CD14-positive monocyte (primary cell): ENCODE measurements around the gene RBSN. TPM values are rescaled to one million over a fixed set of nuclear protein-coding genes. Genes with fewer than 3 reads are reported as not detected.

Experiments
- DNase-seq, 3 donors: peaks; one replicate each; pipeline ENCODE4 v3.0.0-alpha.2; 2011 to 2022
- H2AFZ ChIP-seq: 2 replicates; pipeline ENCODE4 v1.6.0; 2012; ENCODE audit warnings: mild to moderate bottlenecking, low read depth, low read length, inconsistent platforms; ENCODE audit not compliant: insufficient read depth, poor library complexity, severe bottlenecking
- H3K27ac ChIP-seq, 2 donors: 1 replicate in 1 of 2; 2 replicates in 1 of 2; pipeline ENCODE4 v1.5.1; 2012 to 2013; ENCODE audit warnings: low read length in 2 of 2, control low read depth in 1 of 2, inconsistent platforms in 1 of 2, low read depth in 1 of 2, mild to moderate bottlenecking in 1 of 2
- H3K27me3 ChIP-seq, 2 donors: one replicate each; pipeline versions ENCODE4 v1.6.0 to v1.6.1; 2011 to 2013; ENCODE audit warnings: low read length in 2 of 2; ENCODE audit not compliant: control insufficient read depth in 2 of 2, insufficient read depth in 2 of 2
- H3K36me3 ChIP-seq, 2 donors: replicated peaks in 1 of 2; 1 replicate in 1 of 2; 2 replicates in 1 of 2; pipeline versions ENCODE4 v1.5.1 to v1.6.1; 2012 to 2013; ENCODE audit warnings: low read length in 2 of 2, control low read depth in 1 of 2, inconsistent platforms in 1 of 2, mild to moderate bottlenecking in 1 of 2; ENCODE audit not compliant: insufficient read depth in 2 of 2, control insufficient read depth in 1 of 2
- H3K4me1 ChIP-seq, 2 donors: 1 replicate in 1 of 2; 2 replicates in 1 of 2; pipeline versions ENCODE4 v1.5.1 to v1.6.1; 2012 to 2013; ENCODE audit warnings: low read length in 2 of 2, control low read depth in 1 of 2, inconsistent platforms in 1 of 2, mild to moderate bottlenecking in 1 of 2, moderate library complexity in 1 of 2; ENCODE audit not compliant: insufficient read depth in 2 of 2, control insufficient read depth in 1 of 2
- H3K4me2 ChIP-seq: replicated peaks from 2 replicates; pipeline ENCODE3; 2012; ENCODE audit warnings: low read length, moderate library complexity, mild to moderate bottlenecking; ENCODE audit not compliant: poor library complexity, severe bottlenecking; ENCODE audit errors: extremely low read depth
- H3K4me3 ChIP-seq, 3 experiments: fragments of 200-600 bp in 1 of 3; sonication (generic) in 1 of 3; replicated peaks in 1 of 3; 1 replicate in 2 of 3; 2 replicates in 1 of 3; pipeline ENCODE4 v1.5.1; 2011 to 2013; ENCODE audit warnings: low read length in 3 of 3, mild to moderate bottlenecking in 3 of 3, control low read depth in 2 of 3, low read depth in 2 of 3, inconsistent platforms in 1 of 3, moderate library complexity in 1 of 3
- H3K79me2 ChIP-seq: 2 replicates; pipeline ENCODE4 v1.6.0; 2012; ENCODE audit warnings: mild to moderate bottlenecking, control low read depth, inconsistent platforms, low read length, moderate library complexity; ENCODE audit not compliant: insufficient read depth
- H3K9ac ChIP-seq: 2 replicates; pipeline ENCODE4 v1.6.0; 2017; ENCODE audit warnings: low read length, mild to moderate bottlenecking; ENCODE audit not compliant: insufficient read depth, poor library complexity, severe bottlenecking
- H3K9me3 ChIP-seq, 2 donors: replicated peaks in 1 of 2; 1 replicate in 1 of 2; 2 replicates in 1 of 2; pipeline versions ENCODE4 v1.5.1 to v1.6.1; 2012 to 2013; ENCODE audit warnings: low read length in 2 of 2, control low read depth in 1 of 2; ENCODE audit not compliant: control insufficient read depth in 1 of 2, insufficient read depth in 1 of 2
- H4K20me1 ChIP-seq: 2 replicates; pipeline ENCODE4 v1.6.0; 2012; ENCODE audit warnings: mild to moderate bottlenecking, low read length, control low read depth, moderate library complexity; ENCODE audit not compliant: insufficient read depth
- H3K27ac Mint-ChIP-seq, 7 donors: one replicate each; pipeline ENCODE4 v1.8.0; 2020; ENCODE audit warnings: mild to moderate bottlenecking in 7 of 7, mixed read lengths in 7 of 7, moderate library complexity in 6 of 7, inconsistent platforms in 2 of 7
- H3K27me3 Mint-ChIP-seq, 3 donors: one replicate each; pipeline ENCODE4 v1.8.0; 2021 to 2022; ENCODE audit warnings: low read depth in 3 of 3, mild to moderate bottlenecking in 3 of 3, mixed read lengths in 3 of 3, moderate library complexity in 3 of 3, inconsistent platforms in 1 of 3
- H3K36me3 Mint-ChIP-seq, 2 donors: one replicate each; pipeline ENCODE4 v1.8.0; 2020; ENCODE audit warnings: mixed read lengths in 2 of 2, inconsistent platforms in 1 of 2, mild to moderate bottlenecking in 1 of 2
- H3K4me1 Mint-ChIP-seq: one replicate; pipeline ENCODE4 v1.8.0; 2020; ENCODE audit warnings: mild to moderate bottlenecking, mixed read lengths
- H3K4me3 Mint-ChIP-seq, 2 donors: one replicate each; pipeline ENCODE4 v1.8.0; 2020; ENCODE audit warnings: mild to moderate bottlenecking in 2 of 2, mixed read lengths in 2 of 2, moderate library complexity in 1 of 2
- H3K9me3 Mint-ChIP-seq, 7 donors: one replicate each; pipeline ENCODE4 v1.8.0; 2020 to 2022; ENCODE audit warnings: mixed read lengths in 7 of 7, mild to moderate bottlenecking in 6 of 7, moderate library complexity in 6 of 7, inconsistent platforms in 2 of 7
- CTCF ChIP-seq: fragments of 200-600 bp; IDR thresholded peaks from one replicate; pipeline ENCODE4 v1.8.0; 2022; ENCODE audit warnings: antibody characterized with exemption, mild to moderate bottlenecking
- WGBS: methylation state at CpG from one replicate; pipeline ENCODE4 v1.1.5; 2013; ENCODE audit warnings: missing lambda C conversion rate; ENCODE audit not compliant: insufficient coverage; 5-methylcytosine and 5-hydroxymethylcytosine counted together
- intact Hi-C, 2 donors: fragments of 100-400 bp; cut with micrococcal nuclease; formaldehyde crosslinking; loops; one replicate each; pipeline versions ENCODE4 v1.15.0 to v1.15.1; 2023
- polyA plus RNA-seq, 3 donors: library from polyadenylated mRNA; depleted of rRNA in 1 of 3; unstranded in 2 of 3; stranded (reverse) in 1 of 3; fragments of 300-500 nt in 2 of 3; fragments of >200 nt in 1 of 3; fragmentation: Illumina TruSeq in 2 of 3; gene quantifications; 1 replicate in 2 of 3; 2 replicates in 1 of 3; pipeline ENCODE4 v1.2.3, GENCODE V29; 2012 to 2021

RBSN gene
- polyA plus RNA-seq, 3 donors, result 6.7 to 10.1 (median 8.1) TPM

- H3K27me3 Mint-ChIP-seq, result peaks cover 0 to 4% (median 2%) of the 10 kb centered on the region in 3 donors
- H3K4me1 Mint-ChIP-seq, result peaks cover 42% of the 10 kb centered on the region
- Histone ChIP-seq H3K4me1 (peaks cover 36 to 42% of the 10 kb centered on the region in 2 donors), H3K4me3 (no peak overlapping the region), H2AFZ (peak overlapping the region; percentile 51), H3K9me3 (no peaks in the 10 kb centered on the region), H3K36me3 (no peaks in the 10 kb centered on the region), H4K20me1 (no peaks in the 10 kb centered on the region), H3K27me3 (no peaks in the 10 kb centered on the region), H3K27ac (no peak overlapping the region), H3K79me2 (peaks cover 16% of the 10 kb centered on the region), H3K9ac (no peak overlapping the region), H3K4me2 (no peak overlapping the region)
- H3K27ac Mint-ChIP-seq, result peak overlapping the region in 1 of 7 donors; percentile 53
- TF ChIP-seq CTCF, result no peak
- intact Hi-C loops, result loop anchor here in 1 of 2 donors (10.0 kb wide), 1 partner anchor 103 kb away; the partner anchor contains the start of gene CAPN7
- 0% methylated on average over 4 of the region's 4 CpGs for WGBS
- peaks cover 0 to 2% of the 10 kb centered on the region in 2 donors for H3K36me3 Mint-ChIP-seq
- peak overlapping the region in 1 of 2 donors; percentile 17 for H3K4me3 Mint-ChIP-seq
- DNase-seq, result no peak
- no peaks in the 10 kb centered on the region for H3K9me3 Mint-ChIP-seq
Observed at GRCh38 chr3:15102256-15102655, 3.3 kb upstream of the RBSN start.

- Histone ChIP-seq H3K4me3 (peak overlapping the region; percentile 65 to 88 (median 84)), H3K36me3 (peaks cover 15 to 24% of the 10 kb centered on the region in 2 donors), H3K9me3 (no peaks in the 10 kb centered on the region), H3K27ac (peak overlapping the region in 1 of 2 donors; percentile 94), H2AFZ (peak overlapping the region; percentile 94), H4K20me1 (no peaks in the 10 kb centered on the region), H3K27me3 (no peaks in the 10 kb centered on the region), H3K79me2 (peaks cover 30% of the 10 kb centered on the region), H3K9ac (peak overlapping the region; percentile 93), H3K4me2 (peak overlapping the region; percentile 92), H3K4me1 (peaks cover 34 to 39% of the 10 kb centered on the region in 2 donors)
- WGBS, result 12% methylated on average over 16 of the region's 19 CpGs
- no peaks in the 10 kb centered on the region for H3K27me3 Mint-ChIP-seq
- H3K4me1 Mint-ChIP-seq, result peaks cover 41% of the 10 kb centered on the region
- H3K27ac Mint-ChIP-seq, result peak overlapping the region; percentile 73 to 96 (median 91)
- no peak for DNase-seq
- H3K36me3 Mint-ChIP-seq, result peaks cover 16 to 21% of the 10 kb centered on the region in 2 donors
- H3K4me3 Mint-ChIP-seq, result peak overlapping the region; percentile 88 to 100
- intact Hi-C loops, result loop anchor here (10.0 kb wide), 2 partner anchors 105 to 155 kb away; partner anchors contain the start of genes CAPN7 (in 1 of the 2) and NR2C2 (in 1 of the 2)
- H3K9me3 Mint-ChIP-seq, result no peaks in the 10 kb centered on the region
- no peak for TF ChIP-seq CTCF
Observed at GRCh38 chr3:15099364-15100098, 583 bp upstream of the RBSN start.
